Neuronal stem cell (in vitro differentiated cells): ENCODE measurements around the gene CACHD1.

ENCODE experiments used
- DNase-seq: peaks from one replicate; pipeline ENCODE4 v3.0.0-alpha.2; 2013; ENCODE audit warnings: low spot score
- H2AFZ ChIP-seq: one replicate; pipeline ENCODE4 v1.6.1; 2013; ENCODE audit warnings: mild to moderate bottlenecking, low read length, inconsistent platforms
- H2AK5ac ChIP-seq: 2 replicates; pipeline ENCODE4 v1.6.1; 2013; ENCODE audit warnings: low read depth, mild to moderate bottlenecking, inconsistent platforms, low read length, moderate library complexity, mixed read lengths
- H2BK120ac ChIP-seq: 2 replicates; pipeline ENCODE4 v1.6.1; 2013; ENCODE audit warnings: low read depth, mild to moderate bottlenecking, inconsistent platforms, low read length, moderate library complexity, mixed read lengths
- H2BK12ac ChIP-seq: one replicate; pipeline ENCODE4 v1.6.1; 2013; ENCODE audit warnings: low read length, inconsistent platforms
- H2BK15ac ChIP-seq: 2 replicates; pipeline ENCODE4 v1.6.1; 2013; ENCODE audit warnings: mild to moderate bottlenecking, low read length, inconsistent platforms, mixed read lengths
- H2BK5ac ChIP-seq: one replicate; pipeline ENCODE4 v1.6.1; 2013; ENCODE audit warnings: inconsistent platforms, mild to moderate bottlenecking, low read length, moderate library complexity
- H3K14ac ChIP-seq: one replicate; pipeline ENCODE4 v1.6.1; 2013; ENCODE audit warnings: low read length, inconsistent platforms
- H3K18ac ChIP-seq: 2 replicates; pipeline ENCODE4 v1.6.1; 2013; ENCODE audit warnings: low read length, inconsistent platforms
- H3K23ac ChIP-seq: 2 replicates; pipeline ENCODE4 v1.6.1; 2013; ENCODE audit warnings: low read depth, mild to moderate bottlenecking, mixed read lengths, low read length, inconsistent platforms; ENCODE audit not compliant: poor library complexity
- H3K27ac ChIP-seq: replicated peaks from 3 replicates; pipeline ENCODE4 v1.5.1; 2013; ENCODE audit warnings: low read length, inconsistent platforms
- H3K27me3 ChIP-seq, 3 experiments: 2 replicates each; pipeline ENCODE4 v1.6.1; 2013; ENCODE audit warnings: low read length in 3 of 3, mild to moderate bottlenecking in 2 of 3, inconsistent platforms in 1 of 3, low read depth in 1 of 3, mixed read lengths in 1 of 3, moderate library complexity in 1 of 3; ENCODE audit not compliant: control insufficient read depth in 3 of 3, insufficient read depth in 3 of 3
- H3K36me3 ChIP-seq, 2 donors: replicated peaks in 1 of 2; 2 replicates each; pipeline ENCODE4 v1.6.1; 2013; ENCODE audit warnings: low read length in 2 of 2; ENCODE audit not compliant: control insufficient read depth in 2 of 2, insufficient read depth in 2 of 2
- H3K4ac ChIP-seq: 2 replicates; pipeline ENCODE4 v1.6.1; 2013; ENCODE audit warnings: inconsistent platforms, mild to moderate bottlenecking, low read length, moderate library complexity
- H3K4me1 ChIP-seq, 2 donors: 1 replicate in 1 of 2; 2 replicates in 1 of 2; pipeline ENCODE4 v1.6.1; 2013; ENCODE audit warnings: low read length in 2 of 2, low read depth in 1 of 2; ENCODE audit not compliant: control insufficient read depth in 2 of 2, insufficient read depth in 1 of 2
- H3K4me2 ChIP-seq: one replicate; pipeline ENCODE4 v1.6.1; 2013; ENCODE audit warnings: mild to moderate bottlenecking, low read length, inconsistent platforms; ENCODE audit not compliant: insufficient read depth, poor library complexity, severe bottlenecking
- H3K4me3 ChIP-seq, 2 donors: 2 replicates each; pipeline ENCODE4 v1.5.1; 2013; ENCODE audit warnings: low read length in 2 of 2, mild to moderate bottlenecking in 2 of 2, inconsistent platforms in 1 of 2, moderate library complexity in 1 of 2
- H3K79me1 ChIP-seq: one replicate; pipeline ENCODE4 v1.6.1; 2013; ENCODE audit warnings: low read depth, mild to moderate bottlenecking, inconsistent platforms, low read length, moderate library complexity
- H3K9ac ChIP-seq: one replicate; pipeline ENCODE4 v1.6.1; 2013; ENCODE audit warnings: mild to moderate bottlenecking, low read depth, low read length, inconsistent platforms; ENCODE audit not compliant: poor library complexity
- H3K9me3 ChIP-seq, 2 donors: replicated peaks in 1 of 2; 2 replicates each; pipeline versions ENCODE3 to v1.6.1; 2013; ENCODE audit warnings: low read length in 2 of 2, mild to moderate bottlenecking in 2 of 2, inconsistent platforms in 1 of 2, low read depth in 1 of 2, mixed read lengths in 1 of 2, moderate library complexity in 1 of 2; ENCODE audit not compliant: control insufficient read depth in 2 of 2, insufficient read depth in 1 of 2
- H4K8ac ChIP-seq: one replicate; pipeline ENCODE4 v1.6.1; 2013; ENCODE audit warnings: low read depth, mild to moderate bottlenecking, inconsistent platforms, low read length, moderate library complexity
- H4K91ac ChIP-seq: one replicate; pipeline ENCODE4 v1.6.1; 2013; ENCODE audit warnings: low read length, low read depth, mild to moderate bottlenecking, inconsistent platforms; ENCODE audit not compliant: poor library complexity
- WGBS, 2 donors: extraction: QIAGEN DNeasy Blood & Tissue Kit; methylation state at CpG; one replicate each; pipeline ENCODE4 v1.1.7; 2013; ENCODE audit warnings: missing lambda C conversion rate in 2 of 2, mixed read lengths in 1 of 2; ENCODE audit not compliant: insufficient read length in 2 of 2, insufficient replicate concordance in 1 of 2; ENCODE audit errors: extremely low coverage in 2 of 2; 5-methylcytosine and 5-hydroxymethylcytosine counted together

Gene CACHD1

GRCh38 chr1:64623750-64624191 lies 153.8 kb downstream of the CACHD1 start:
- Histone ChIP-seq H3K23ac (no peak overlapping the region), H3K27me3 (no peaks in the 10 kb centered on the region), H4K91ac (no peak overlapping the region), H3K14ac (no peak overlapping the region), H3K9me3 (no peaks in the 10 kb centered on the region), H2BK120ac (no peak overlapping the region), H2AK5ac (no peak overlapping the region), H3K4me1 (peaks cover 2 to 15% of the 10 kb centered on the region in 2 donors), H2AFZ (no peak overlapping the region), H2BK15ac (no peak overlapping the region), H3K18ac (no peak overlapping the region), H4K8ac (no peak overlapping the region), H3K36me3 (peaks cover 0 to 18% of the 10 kb centered on the region in 2 donors), H3K79me1 (no peaks in the 10 kb centered on the region), H3K9ac (no peak overlapping the region), H3K4me2 (no peak overlapping the region), H2BK12ac (no peak overlapping the region), H3K4ac (no peak overlapping the region), H3K27ac (no peak overlapping the region), H2BK5ac (no peak overlapping the region), H3K4me3 (no peak overlapping the region)
- no peak for DNase-seq
- WGBS, 2 donors = no CpG with 5 or more reads among the region's 4 CpGs

GRCh38 chr1:64624218-64624713 lies 154.3 kb downstream of the CACHD1 start:
- H3K18ac ChIP-seq = no peak overlapping the region
- no peak overlapping the region for H3K4me2 ChIP-seq
- no peak overlapping the region for H2BK120ac ChIP-seq
- H3K9ac ChIP-seq = no peak overlapping the region
- H3K9me3 ChIP-seq = no peaks in the 10 kb centered on the region
- H3K79me1 ChIP-seq = no peaks in the 10 kb centered on the region
- no peak overlapping the region for H3K23ac ChIP-seq
- H3K27me3 ChIP-seq = no peaks in the 10 kb centered on the region
- H3K4me1 ChIP-seq = peaks cover 2 to 15% of the 10 kb centered on the region in 2 donors
- peaks cover 0 to 20% of the 10 kb centered on the region in 2 donors for H3K36me3 ChIP-seq
- no peak for DNase-seq
- H3K27ac ChIP-seq = no peak overlapping the region
- no peak overlapping the region for H2BK15ac ChIP-seq
- no peak overlapping the region for H3K14ac ChIP-seq
- no peak overlapping the region for H2AFZ ChIP-seq
- no peak overlapping the region for H3K4me3 ChIP-seq
- H2AK5ac ChIP-seq = no peak overlapping the region
- no peak overlapping the region for H2BK5ac ChIP-seq
- no peak overlapping the region for H2BK12ac ChIP-seq
- H4K8ac ChIP-seq = no peak overlapping the region
- H3K4ac ChIP-seq = no peak overlapping the region
- no peak overlapping the region for H4K91ac ChIP-seq
- no CpG with 5 or more reads among the region's 1 CpG for WGBS, 2 donors

GRCh38 chr1:64624808-64625207 lies 154.9 kb downstream of the CACHD1 start:
- no peak overlapping the region for H4K8ac ChIP-seq
- H3K79me1 ChIP-seq = no peaks in the 10 kb centered on the region
- H2BK120ac ChIP-seq = no peak overlapping the region
- no peak overlapping the region for H3K18ac ChIP-seq
- no peaks in the 10 kb centered on the region for H3K27me3 ChIP-seq
- no peak overlapping the region for H2BK15ac ChIP-seq
- H3K27ac ChIP-seq = no peak overlapping the region
- H3K4me3 ChIP-seq = no peak overlapping the region
- H2AK5ac ChIP-seq = no peak overlapping the region
- no peak overlapping the region for H3K14ac ChIP-seq
- no peak for DNase-seq
- H3K4me2 ChIP-seq = no peak overlapping the region
- H3K9me3 ChIP-seq = no peaks in the 10 kb centered on the region
- H4K91ac ChIP-seq = no peak overlapping the region
- no CpG with 5 or more reads among the region's 2 CpGs for WGBS, 2 donors
- no peak overlapping the region for H2BK12ac ChIP-seq
- H3K4ac ChIP-seq = no peak overlapping the region
- peaks cover 0 to 24% of the 10 kb centered on the region in 2 donors for H3K36me3 ChIP-seq
- H3K4me1 ChIP-seq = peaks cover 2 to 15% of the 10 kb centered on the region in 2 donors
- no peak overlapping the region for H2AFZ ChIP-seq
- no peak overlapping the region for H3K9ac ChIP-seq
- no peak overlapping the region for H3K23ac ChIP-seq
- H2BK5ac ChIP-seq = no peak overlapping the region

GRCh38 chr1:64630611-64631010 lies 160.7 kb downstream of the CACHD1 start:
- no CpG with 5 or more reads among the region's 4 CpGs for WGBS, 2 donors
- Histone ChIP-seq H2AK5ac (no peak overlapping the region), H3K79me1 (no peaks in the 10 kb centered on the region), H3K4me1 (peaks cover 13 to 19% of the 10 kb centered on the region in 2 donors), H3K14ac (no peak overlapping the region), H3K27me3 (peaks cover 0 to 5% (median 0%) of the 10 kb centered on the region in 3 experiments), H2BK12ac (no peak overlapping the region), H3K18ac (no peak overlapping the region), H3K4me2 (no peak overlapping the region), H3K27ac (no peak overlapping the region), H4K91ac (no peak overlapping the region), H3K9me3 (peaks cover 0 to 2% of the 10 kb centered on the region in 2 donors), H2BK15ac (no peak overlapping the region), H3K4ac (no peak overlapping the region), H2BK120ac (no peak overlapping the region), H2AFZ (no peak overlapping the region), H3K36me3 (peaks cover 4 to 58% of the 10 kb centered on the region in 2 donors), H3K23ac (no peak overlapping the region), H2BK5ac (no peak overlapping the region), H3K4me3 (no peak overlapping the region), H3K9ac (no peak overlapping the region), H4K8ac (no peak overlapping the region)
- no peak for DNase-seq
